Measurements from ENCODE around the gene CCDC81. TPM values are rescaled to one million over a fixed set of nuclear protein-coding genes. Genes with fewer than 3 reads are reported as not detected.

The CCDC81 gene
- polyA plus RNA-seq, 1 donor: 0.85 TPM

GRCh38 chr11:86386283-86386682 lies 11.6 kb downstream of the CCDC81 start:
- no peak for DNase-seq
- H3K27ac ChIP-seq (ENCODE audit: low read length): no peak overlapping the region
- no peaks in the 10 kb centered on the region for H3K9me3 ChIP-seq (ENCODE audit: control insufficient read depth, low read depth, low read length)
- H3K36me3 ChIP-seq (ENCODE audit: control insufficient read depth, insufficient read depth, low read length): no peaks in the 10 kb centered on the region
- no peaks in the 10 kb centered on the region for H3K4me1 ChIP-seq (ENCODE audit: control insufficient read depth, insufficient read depth, low read length)
- H3K27me3 ChIP-seq (ENCODE audit: control insufficient read depth, insufficient read depth, low read length): no peaks in the 10 kb centered on the region
- no peak overlapping the region for H3K4me3 ChIP-seq (ENCODE audit: low read length)
- no CpG with 5 or more reads among the region's 2 CpGs for WGBS (ENCODE audit: insufficient coverage, low lambda C conversion rate)

- WGBS (ENCODE audit: insufficient coverage, low lambda C conversion rate): no CpG with 5 or more reads among the region's 2 CpGs
- DNase-seq: no peak
- H3K9me3 ChIP-seq (ENCODE audit: control insufficient read depth, low read depth, low read length): no peaks in the 10 kb centered on the region
Observed at GRCh38 chr11:86386746-86387145, 12.1 kb downstream of the CCDC81 start.

GRCh38 chr11:86388198-86388597 lies 13.5 kb downstream of the CCDC81 start:
- Histone ChIP-seq H3K9me3 (ENCODE audit: control insufficient read depth, low read depth, low read length) (no peaks in the 10 kb centered on the region), H3K4me1 (ENCODE audit: control insufficient read depth, insufficient read depth, low read length) (no peaks in the 10 kb centered on the region), H3K27ac (ENCODE audit: low read length) (no peak overlapping the region), H3K27me3 (ENCODE audit: control insufficient read depth, insufficient read depth, low read length) (no peaks in the 10 kb centered on the region), H3K4me3 (ENCODE audit: low read length) (no peak overlapping the region), H3K36me3 (ENCODE audit: control insufficient read depth, insufficient read depth, low read length) (no peaks in the 10 kb centered on the region)
- DNase-seq: peak in 1 of 2 donors; percentile 33
- WGBS (ENCODE audit: insufficient coverage, low lambda C conversion rate): no CpG with 5 or more reads among the region's 4 CpGs

More at GRCh38 chr11:86386746-86387145, 12.1 kb downstream of the CCDC81 start:
- no peak overlapping the region for H3K27ac ChIP-seq (ENCODE audit: low read length)
- no peak overlapping the region for H3K4me3 ChIP-seq (ENCODE audit: low read length)
- no peaks in the 10 kb centered on the region for H3K36me3 ChIP-seq (ENCODE audit: control insufficient read depth, insufficient read depth, low read length)
- no peaks in the 10 kb centered on the region for H3K27me3 ChIP-seq (ENCODE audit: control insufficient read depth, insufficient read depth, low read length)
- H3K4me1 ChIP-seq (ENCODE audit: control insufficient read depth, insufficient read depth, low read length): no peaks in the 10 kb centered on the region

GRCh38 chr11:86390487-86390886 lies 15.8 kb downstream of the CCDC81 start:
- DNase-seq: no peak
- H3K27me3 ChIP-seq (ENCODE audit: control insufficient read depth, insufficient read depth, low read length): no peaks in the 10 kb centered on the region
- 100% methylated on average over 3 of the region's 3 CpGs for WGBS (ENCODE audit: insufficient coverage, low lambda C conversion rate)
- H3K4me3 ChIP-seq (ENCODE audit: low read length): no peak overlapping the region
- H3K9me3 ChIP-seq (ENCODE audit: control insufficient read depth, low read depth, low read length): no peaks in the 10 kb centered on the region
- H3K27ac ChIP-seq (ENCODE audit: low read length): no peak overlapping the region
- H3K4me1 ChIP-seq (ENCODE audit: control insufficient read depth, insufficient read depth, low read length): no peaks in the 10 kb centered on the region
- no peaks in the 10 kb centered on the region for H3K36me3 ChIP-seq (ENCODE audit: control insufficient read depth, insufficient read depth, low read length)

- DNase-seq: no peak
- no peak overlapping the region for H3K4me3 ChIP-seq (ENCODE audit: low read length)
- no peaks in the 10 kb centered on the region for H3K36me3 ChIP-seq (ENCODE audit: control insufficient read depth, insufficient read depth, low read length)
- no peaks in the 10 kb centered on the region for H3K27me3 ChIP-seq (ENCODE audit: control insufficient read depth, insufficient read depth, low read length)
- no CpG with 5 or more reads among the region's 6 CpGs for WGBS (ENCODE audit: insufficient coverage, low lambda C conversion rate)
- H3K9me3 ChIP-seq (ENCODE audit: control insufficient read depth, low read depth, low read length): no peaks in the 10 kb centered on the region
- H3K4me1 ChIP-seq (ENCODE audit: control insufficient read depth, insufficient read depth, low read length): no peaks in the 10 kb centered on the region
- no peak overlapping the region for H3K27ac ChIP-seq (ENCODE audit: low read length)
Observed at GRCh38 chr11:86395061-86395551, 20.4 kb downstream of the CCDC81 start.

- DNase-seq: no peak
- WGBS (ENCODE audit: insufficient coverage, low lambda C conversion rate): no CpG with 5 or more reads among the region's 2 CpGs
- H3K27me3 ChIP-seq (ENCODE audit: control insufficient read depth, insufficient read depth, low read length): no peaks in the 10 kb centered on the region
- no peaks in the 10 kb centered on the region for H3K4me1 ChIP-seq (ENCODE audit: control insufficient read depth, insufficient read depth, low read length)
- H3K9me3 ChIP-seq (ENCODE audit: control insufficient read depth, low read depth, low read length): no peaks in the 10 kb centered on the region
- no peak overlapping the region for H3K4me3 ChIP-seq (ENCODE audit: low read length)
- no peak overlapping the region for H3K27ac ChIP-seq (ENCODE audit: low read length)
- no peaks in the 10 kb centered on the region for H3K36me3 ChIP-seq (ENCODE audit: control insufficient read depth, insufficient read depth, low read length)
Observed at GRCh38 chr11:86396396-86396795, 21.7 kb downstream of the CCDC81 start.

GRCh38 chr11:86397351-86397750 lies 22.7 kb downstream of the CCDC81 start:
- H3K27ac ChIP-seq (ENCODE audit: low read length): no peak overlapping the region
- no peaks in the 10 kb centered on the region for H3K36me3 ChIP-seq (ENCODE audit: control insufficient read depth, insufficient read depth, low read length)
- no peak overlapping the region for H3K4me3 ChIP-seq (ENCODE audit: low read length)

GRCh38 chr11:86398106-86398505 lies 23.4 kb downstream of the CCDC81 start:
- WGBS (ENCODE audit: insufficient coverage, low lambda C conversion rate): no CpG with 5 or more reads among the region's 3 CpGs
- H3K27ac ChIP-seq (ENCODE audit: low read length): no peak overlapping the region
- no peaks in the 10 kb centered on the region for H3K4me1 ChIP-seq (ENCODE audit: control insufficient read depth, insufficient read depth, low read length)
- DNase-seq: no peak
- H3K27me3 ChIP-seq (ENCODE audit: control insufficient read depth, insufficient read depth, low read length): no peaks in the 10 kb centered on the region
- H3K4me3 ChIP-seq (ENCODE audit: low read length): no peak overlapping the region
- H3K36me3 ChIP-seq (ENCODE audit: control insufficient read depth, insufficient read depth, low read length): no peaks in the 10 kb centered on the region
- no peaks in the 10 kb centered on the region for H3K9me3 ChIP-seq (ENCODE audit: control insufficient read depth, low read depth, low read length)

More at GRCh38 chr11:86397351-86397750, 22.7 kb downstream of the CCDC81 start:
- Histone ChIP-seq H3K27me3 (ENCODE audit: control insufficient read depth, insufficient read depth, low read length) (no peaks in the 10 kb centered on the region), H3K9me3 (ENCODE audit: control insufficient read depth, low read depth, low read length) (no peaks in the 10 kb centered on the region), H3K4me1 (ENCODE audit: control insufficient read depth, insufficient read depth, low read length) (no peaks in the 10 kb centered on the region)
- DNase-seq: no peak

GRCh38 chr11:86403458-86403857 lies 28.8 kb downstream of the CCDC81 start:
- H3K9me3 ChIP-seq (ENCODE audit: control insufficient read depth, low read depth, low read length): no peaks in the 10 kb centered on the region
- H3K4me1 ChIP-seq (ENCODE audit: control insufficient read depth, insufficient read depth, low read length): no peaks in the 10 kb centered on the region
- H3K36me3 ChIP-seq (ENCODE audit: control insufficient read depth, insufficient read depth, low read length): no peaks in the 10 kb centered on the region
- H3K4me3 ChIP-seq (ENCODE audit: low read length): no peak overlapping the region
- DNase-seq: peak in 1 of 2 donors; percentile 26
- no peak overlapping the region for H3K27ac ChIP-seq (ENCODE audit: low read length)
- no peaks in the 10 kb centered on the region for H3K27me3 ChIP-seq (ENCODE audit: control insufficient read depth, insufficient read depth, low read length)
- 80% methylated on average over 1 of the region's 1 CpG for WGBS (ENCODE audit: insufficient coverage, low lambda C conversion rate)

- Histone ChIP-seq H3K27ac (ENCODE audit: low read length) (no peak overlapping the region), H3K4me3 (ENCODE audit: low read length) (no peak overlapping the region), H3K36me3 (ENCODE audit: control insufficient read depth, insufficient read depth, low read length) (no peaks in the 10 kb centered on the region), H3K4me1 (ENCODE audit: control insufficient read depth, insufficient read depth, low read length) (no peaks in the 10 kb centered on the region), H3K27me3 (ENCODE audit: control insufficient read depth, insufficient read depth, low read length) (no peaks in the 10 kb centered on the region), H3K9me3 (ENCODE audit: control insufficient read depth, low read depth, low read length) (no peaks in the 10 kb centered on the region)
- DNase-seq: no peak
Observed at GRCh38 chr11:86408845-86409244, 34.2 kb downstream of the CCDC81 start.

GRCh38 chr11:86414032-86414431 lies 39.3 kb downstream of the CCDC81 start:
- WGBS (ENCODE audit: insufficient coverage, low lambda C conversion rate): 100% methylated on average over 1 of the region's 2 CpGs
- Histone ChIP-seq H3K27ac (ENCODE audit: low read length) (no peak overlapping the region), H3K36me3 (ENCODE audit: control insufficient read depth, insufficient read depth, low read length) (no peaks in the 10 kb centered on the region), H3K9me3 (ENCODE audit: control insufficient read depth, low read depth, low read length) (no peaks in the 10 kb centered on the region), H3K27me3 (ENCODE audit: control insufficient read depth, insufficient read depth, low read length) (no peaks in the 10 kb centered on the region), H3K4me1 (ENCODE audit: control insufficient read depth, insufficient read depth, low read length) (no peaks in the 10 kb centered on the region), H3K4me3 (ENCODE audit: low read length) (no peak overlapping the region)
- DNase-seq: no peak

Data from large intestine (tissue), 3 donors.